Measurements from ENCODE around the gene SLC43A3. TPM values are rescaled to one million over a fixed set of nuclear protein-coding genes. Genes with fewer than 3 reads are reported as not detected.

The SLC43A3 gene
- total and polyA plus RNA-seq, 9 of the 15 experiments (the other 6 are each of a cell fraction or from before 2014, with no cell fraction given), result 63.7 to 281 (median 139) TPM

DNA sequence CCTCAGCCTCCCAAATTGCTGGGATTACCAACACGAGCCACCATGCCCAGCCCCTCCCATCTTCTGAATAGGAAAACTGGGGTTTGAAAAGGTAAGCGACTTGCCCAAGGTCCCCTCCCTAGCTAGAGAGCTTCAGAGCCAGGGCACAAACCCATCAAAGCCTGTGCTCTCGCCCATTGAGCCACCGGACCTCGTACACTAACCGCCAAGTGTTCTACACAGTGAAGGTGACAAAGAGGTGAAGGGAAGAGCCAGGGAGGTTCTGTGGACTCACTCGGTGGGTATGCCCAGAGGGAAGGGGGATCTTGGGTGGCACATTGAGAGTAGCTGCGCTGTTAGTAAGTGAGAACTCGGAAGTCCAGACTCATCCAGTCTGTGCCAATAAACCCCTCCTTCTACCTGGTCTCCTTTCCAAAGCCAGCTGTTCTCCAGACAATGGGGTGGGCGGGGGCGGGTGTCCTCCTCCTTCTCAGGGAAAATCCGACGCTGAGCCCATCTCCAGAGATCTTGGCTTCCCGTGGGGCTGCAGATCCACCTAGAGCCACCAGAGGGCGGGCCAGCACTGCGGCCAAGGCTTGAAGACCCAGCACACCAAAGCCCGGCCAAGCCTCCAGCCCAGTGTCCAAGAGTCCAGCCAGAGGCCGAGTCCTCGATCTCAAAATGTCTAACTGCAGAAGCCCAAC lies 30.2 kb upstream of the SLC43A3 start (continued):
- no peak for TF ChIP-seq SREBF2 (CRISPR knock-in tag; IDR thresholded peaks at IDR 0.05)
- TF ChIP-seq, protein P1, sequence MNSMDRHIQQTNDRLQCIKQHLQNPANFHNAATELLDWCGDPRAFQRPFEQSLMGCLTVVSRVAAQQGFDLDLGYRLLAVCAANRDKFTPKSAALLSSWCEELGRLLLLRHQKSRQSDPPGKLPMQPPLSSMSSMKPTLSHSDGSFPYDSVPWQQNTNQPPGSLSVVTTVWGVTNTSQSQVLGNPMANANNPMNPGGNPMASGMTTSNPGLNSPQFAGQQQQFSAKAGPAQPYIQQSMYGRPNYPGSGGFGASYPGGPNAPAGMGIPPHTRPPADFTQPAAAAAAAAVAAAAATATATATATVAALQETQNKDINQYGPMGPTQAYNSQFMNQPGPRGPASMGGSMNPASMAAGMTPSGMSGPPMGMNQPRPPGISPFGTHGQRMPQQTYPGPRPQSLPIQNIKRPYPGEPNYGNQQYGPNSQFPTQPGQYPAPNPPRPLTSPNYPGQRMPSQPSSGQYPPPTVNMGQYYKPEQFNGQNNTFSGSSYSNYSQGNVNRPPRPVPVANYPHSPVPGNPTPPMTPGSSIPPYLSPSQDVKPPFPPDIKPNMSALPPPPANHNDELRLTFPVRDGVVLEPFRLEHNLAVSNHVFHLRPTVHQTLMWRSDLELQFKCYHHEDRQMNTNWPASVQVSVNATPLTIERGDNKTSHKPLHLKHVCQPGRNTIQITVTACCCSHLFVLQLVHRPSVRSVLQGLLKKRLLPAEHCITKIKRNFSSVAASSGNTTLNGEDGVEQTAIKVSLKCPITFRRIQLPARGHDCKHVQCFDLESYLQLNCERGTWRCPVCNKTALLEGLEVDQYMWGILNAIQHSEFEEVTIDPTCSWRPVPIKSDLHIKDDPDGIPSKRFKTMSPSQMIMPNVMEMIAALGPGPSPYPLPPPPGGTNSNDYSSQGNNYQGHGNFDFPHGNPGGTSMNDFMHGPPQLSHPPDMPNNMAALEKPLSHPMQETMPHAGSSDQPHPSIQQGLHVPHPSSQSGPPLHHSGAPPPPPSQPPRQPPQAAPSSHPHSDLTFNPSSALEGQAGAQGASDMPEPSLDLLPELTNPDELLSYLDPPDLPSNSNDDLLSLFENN (IDR thresholded peaks at IDR 0.05; ENCODE audit: low read depth in 2 of 2, low read length in 2 of 2), result no peak
- TF ChIP-seq JUND (IDR thresholded peaks at IDR 0.05; ENCODE audit: borderline replicate concordance, low read depth, low read length), result peak; percentile 65
- TF ChIP-seq JUND (tag; IDR thresholded peaks at IDR 0.05; ENCODE audit: borderline replicate concordance, low read depth, low read length), result peak; percentile 29; the same call in 1 of the 3 replicates
- TF ChIP-seq AFF1 (IDR thresholded peaks at IDR 0.05; ENCODE audit: low read depth in 1 of 2, partially characterized antibody in 2 of 2), result no peak
- TF ChIP-seq ESRRA (IDR thresholded peaks at IDR 0.05; ENCODE audit: borderline replicate concordance, low read depth), result peak; percentile 39; the same call in 1 of the 2 replicates
- peak; percentile 93 to 96 for TF ChIP-seq RAD21 (CRISPR knock-in tag; conservative IDR thresholded peaks at IDR 0.05 in 1 of 2, IDR thresholded peaks at IDR 0.05 in 1 of 2)
- no peak for TF ChIP-seq DIDO1 (tag; IDR thresholded peaks at IDR 0.05; ENCODE audit: low read depth)
- peak; percentile 95 to 98 (median 96) for TF ChIP-seq CTCF (IDR thresholded peaks at IDR 0.05 in 2 of 3, conservative IDR thresholded peaks at IDR 0.05 in 1 of 3; ENCODE audit: insufficient read depth in 2 of 3, low read depth in 1 of 3, low read length in 3 of 3)
- no peak for TF ChIP-seq NR2C2 (CRISPR knock-in tag; IDR thresholded peaks at IDR 0.05)
- TF ChIP-seq NR2C2 (tag; IDR thresholded peaks at IDR 0.05), result no peak
- TF ChIP-seq HNRNPH1 (optimal IDR thresholded peaks at IDR 0.05; ENCODE audit: low read depth, low read length), result no peak
- peak; percentile 69; the same call in 1 of the 2 replicates for TF ChIP-seq RB1 (IDR thresholded peaks at IDR 0.05; ENCODE audit: low read depth)
- TF ChIP-seq, protein P2, sequence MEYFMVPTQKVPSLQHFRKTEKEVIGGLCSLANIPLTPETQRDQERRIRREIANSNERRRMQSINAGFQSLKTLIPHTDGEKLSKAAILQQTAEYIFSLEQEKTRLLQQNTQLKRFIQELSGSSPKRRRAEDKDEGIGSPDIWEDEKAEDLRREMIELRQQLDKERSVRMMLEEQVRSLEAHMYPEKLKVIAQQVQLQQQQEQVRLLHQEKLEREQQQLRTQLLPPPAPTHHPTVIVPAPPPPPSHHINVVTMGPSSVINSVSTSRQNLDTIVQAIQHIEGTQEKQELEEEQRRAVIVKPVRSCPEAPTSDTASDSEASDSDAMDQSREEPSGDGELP (CRISPR knock-in tag; IDR thresholded peaks at IDR 0.05; ENCODE audit: borderline replicate concordance), result peak; percentile 67; the same call in 1 of the 2 replicates
- TF ChIP-seq L3MBTL2 (IDR thresholded peaks at IDR 0.05), result peak; percentile 42; the same call in 1 of the 2 replicates
- TF ChIP-seq XRCC5 (IDR thresholded peaks at IDR 0.05; ENCODE audit: low read depth, low read length), result peak; percentile 90

All from K562 (cell line).